Fibroblast of lung (primary cell): Measurements from ENCODE around the gene ENOX1.

Experiments
- CTCF ChIP-seq, 2 donors: IDR thresholded peaks in 1 of 2; conservative IDR thresholded peaks in 1 of 2; 1 replicate in 1 of 2; 2 replicates in 1 of 2; pipeline ENCODE4 v1.5.1; 2011 to 2012; ENCODE audit warnings: low read length in 2 of 2, control low read depth in 1 of 2, inconsistent platforms in 1 of 2, low read depth in 1 of 2, mild to moderate bottlenecking in 1 of 2
- EZH2 ChIP-seq: IDR thresholded peaks from 2 replicates; pipeline ENCODE4 v1.5.1; 2012; ENCODE audit warnings: low read length, control low read depth, mild to moderate bottlenecking; ENCODE audit errors: missing control alignments

GRCh38 chr13:43353631-43354030 lies 433.1 kb downstream of the ENOX1 start:
- no peak for TF ChIP-seq CTCF (conservative IDR thresholded peaks at IDR 0.05 in 1 of 2, IDR thresholded peaks at IDR 0.05 in 1 of 2; ENCODE audit: low read depth in 1 of 2, low read length in 2 of 2)
- no peak for TF ChIP-seq EZH2
